Fibroblast of skin of right quadriceps (primary cell): ENCODE results near the gene MRPL55.
A peak's percentile ranks its signal among the peaks of the same experiment; 100 is the strongest.

Experiments used
- DNase-seq: peaks from one replicate; pipeline ENCODE4 v3.0.0-alpha.2; 2013

Gene MRPL55

GRCh38 chr1:228147151-228147693 lies 38.1 kb upstream of the MRPL55 start:
- DNase-seq: no peak

- no peak for DNase-seq
These were observed 37.5 kb upstream of the MRPL55 start for GRCh38 chr1:228146417-228147150.

GRCh38 chr1:228145463-228146416 lies 36.6 kb upstream of the MRPL55 start:
- DNase-seq: no peak

GRCh38 chr1:228144993-228145343 lies 35.9 kb upstream of the MRPL55 start:
- DNase-seq: no peak

GRCh38 chr1:228144193-228144992 lies 35.3 kb upstream of the MRPL55 start:
- no peak for DNase-seq

- no peak for DNase-seq
These were observed 34.5 kb upstream of the MRPL55 start for GRCh38 chr1:228143480-228144192.

GRCh38 chr1:228142701-228143136 lies 33.6 kb upstream of the MRPL55 start:
- DNase-seq: no peak

GRCh38 chr1:228142155-228142691 lies 33.1 kb upstream of the MRPL55 start:
- DNase-seq: no peak

GRCh38 chr1:228141226-228142044 lies 32.3 kb upstream of the MRPL55 start:
- no peak for DNase-seq

GRCh38 chr1:228140724-228141225 lies 31.7 kb upstream of the MRPL55 start:
- no peak for DNase-seq

- DNase-seq: peak; percentile 99
These were observed 31.0 kb upstream of the MRPL55 start, which contains the start of gene GUK1 for GRCh38 chr1:228139931-228140723. TSS of gene GUK1 (plus strand) at chr1:228140279. CDS start at chr1:228140303, 24 bp downstream.

- no peak for DNase-seq
These were observed 30.4 kb upstream of the MRPL55 start for GRCh38 chr1:228139406-228139930.

- no peak for DNase-seq
These were observed 27.8 kb upstream of the MRPL55 start for GRCh38 chr1:228136901-228137300.

GRCh38 chr1:228134591-228134990 lies 25.5 kb upstream of the MRPL55 start:
- no peak for DNase-seq

GRCh38 chr1:228131766-228132165 lies 22.7 kb upstream of the MRPL55 start:
- DNase-seq: no peak

- DNase-seq: no peak
These were observed 16.1 kb upstream of the MRPL55 start for GRCh38 chr1:228125185-228125584.

GRCh38 chr1:228123505-228123904 lies 14.4 kb upstream of the MRPL55 start:
- DNase-seq: no peak

GRCh38 chr1:228122921-228123441 lies 13.9 kb upstream of the MRPL55 start:
- DNase-seq: no peak

GRCh38 chr1:228120857-228121489 lies 11.9 kb upstream of the MRPL55 start:
- no peak for DNase-seq
